NOMO-1 treated with dmso at 0.1 percent for 144 hours (cell line): ENCODE data around the gene CCDC63.
"Not testable (repeated sequence)": the region's sequence is repeated elsewhere in the genome, so short reads cannot be mapped to it uniquely, and the experiment has no call there.

Source experiments
- DNase-seq: peaks from one replicate; lab custom pipeline; 2025; ENCODE audit not compliant: unreplicated experiment; lab: John Stamatoyannopoulos, UW

Gene CCDC63

GRCh38 chr12:110844131-110844530 is 2.7 kb upstream of the CCDC63 start:
- no peak for DNase-seq

- no peak for DNase-seq
Observed at GRCh38 chr12:110844551-110845338, 2.0 kb upstream of the CCDC63 start.

GRCh38 chr12:110845339-110845682 is 1.5 kb upstream of the CCDC63 start:
- no peak for DNase-seq

- DNase-seq, result no peak
Observed at GRCh38 chr12:110848314-110848923, 1.6 kb downstream of the CCDC63 start.

- no peak for DNase-seq
Observed at GRCh38 chr12:110849221-110849620, 2.4 kb downstream of the CCDC63 start.

GRCh38 chr12:110849748-110850403 is 3.1 kb downstream of the CCDC63 start:
- no peak for DNase-seq

- DNase-seq, result no peak
Observed at GRCh38 chr12:110850762-110851161, 4.0 kb downstream of the CCDC63 start.

GRCh38 chr12:110853836-110854235 is 7.0 kb downstream of the CCDC63 start:
- DNase-seq, result no peak

GRCh38 chr12:110856542-110856941 is 9.8 kb downstream of the CCDC63 start:
- DNase-seq, result no peak

GRCh38 chr12:110857528-110857927 is 10.7 kb downstream of the CCDC63 start:
- DNase-seq, result no peak

GRCh38 chr12:110857954-110858353 is 11.2 kb downstream of the CCDC63 start:
- not testable (repeated sequence) for DNase-seq

GRCh38 chr12:110858848-110859247 is 12.1 kb downstream of the CCDC63 start:
- no peak for DNase-seq

- peak; percentile 65 for DNase-seq
Observed at GRCh38 chr12:110860833-110861296, 14.1 kb downstream of the CCDC63 start.

- no peak for DNase-seq
Observed at GRCh38 chr12:110861729-110862128, 14.9 kb downstream of the CCDC63 start.

- DNase-seq, result no peak
Observed at GRCh38 chr12:110862329-110862728, 15.5 kb downstream of the CCDC63 start.

- no peak for DNase-seq
Observed at GRCh38 chr12:110863161-110863560, 16.4 kb downstream of the CCDC63 start.

GRCh38 chr12:110865521-110865920 is 18.7 kb downstream of the CCDC63 start:
- DNase-seq, result no peak

- DNase-seq, result peak; percentile 81
Observed at GRCh38 chr12:110869026-110869425, 22.2 kb downstream of the CCDC63 start.

- DNase-seq, result no peak
Observed at GRCh38 chr12:110869803-110870202, 23.0 kb downstream of the CCDC63 start.

GRCh38 chr12:110872100-110872499 is 25.3 kb downstream of the CCDC63 start:
- DNase-seq, result no peak

GRCh38 chr12:110874351-110874750 is 27.6 kb downstream of the CCDC63 start:
- no peak for DNase-seq

GRCh38 chr12:110874781-110875180 is 28.0 kb downstream of the CCDC63 start:
- no peak for DNase-seq
